Fibroblast of skin of scalp (primary cell): ENCODE data around the gene PPEF1.
"Not testable (repeated sequence)": the region's sequence is repeated elsewhere in the genome, so short reads cannot be mapped to it uniquely, and the experiment has no call there.

Source experiments
- DNase-seq: peaks from one replicate; pipeline ENCODE4 v3.0.0-alpha.2; 2013

Gene PPEF1

DNA sequence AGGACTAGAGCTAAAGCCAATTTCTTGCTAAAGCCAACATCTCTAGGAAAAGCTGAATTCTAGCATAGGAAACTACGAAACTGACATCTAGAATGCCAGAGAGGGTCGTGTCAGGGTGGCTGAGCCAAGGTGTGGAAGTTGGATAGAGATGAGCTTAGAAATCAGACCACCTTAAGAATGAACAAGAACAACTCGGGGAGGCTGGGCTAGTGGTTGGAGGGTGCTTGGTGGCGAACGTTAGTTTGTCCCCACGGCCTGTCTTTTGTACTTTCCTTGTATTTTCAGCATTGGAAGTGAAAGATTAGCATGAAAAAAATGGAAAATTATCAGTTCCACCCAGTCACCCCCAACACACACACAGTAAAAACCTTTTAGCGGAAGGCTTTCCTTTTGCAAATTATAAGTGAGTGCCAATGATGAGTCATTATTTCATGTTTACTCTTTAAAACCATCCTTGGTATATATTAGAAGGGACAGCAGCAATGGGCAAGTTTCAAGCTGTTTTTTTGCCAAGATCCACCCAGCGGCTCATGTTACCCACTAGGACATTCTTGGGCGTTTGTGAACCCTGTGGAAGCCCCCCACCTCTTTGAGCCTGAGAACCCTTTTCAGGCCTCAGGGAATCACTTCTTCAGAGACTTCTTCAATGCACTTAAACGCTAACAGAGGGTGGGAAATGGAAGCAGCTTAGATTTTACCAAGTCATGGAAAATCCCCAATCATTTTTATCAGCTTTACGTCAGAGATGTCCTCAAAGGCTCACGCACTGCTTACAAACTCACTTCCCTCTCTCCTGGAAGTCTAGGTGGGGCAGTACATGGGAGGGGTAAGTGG is 4.9 kb upstream of the PPEF1 start:
- peak; percentile 33 for DNase-seq

DNA sequence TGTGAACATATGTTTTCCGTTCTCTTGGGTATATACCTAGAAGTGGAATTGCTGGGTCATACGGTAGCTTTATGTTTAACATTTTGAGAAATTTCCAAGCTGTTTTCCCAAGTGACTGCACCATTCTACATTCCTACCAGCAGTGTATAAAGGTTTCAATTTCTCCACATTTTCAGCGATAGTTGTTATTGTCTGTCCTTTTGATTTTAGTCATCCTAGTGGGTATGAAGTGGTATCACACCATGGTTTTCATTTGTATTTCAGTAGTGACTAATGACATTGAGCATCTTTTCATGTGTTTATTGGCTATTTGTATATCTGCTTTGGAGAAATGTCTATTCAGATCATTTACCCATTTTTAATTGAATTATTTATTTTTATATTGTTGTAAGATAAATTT is 2.4 kb downstream of the PPEF1 start:
- DNase-seq, result no peak

- DNase-seq, result no peak
Observed at GRCh38 chrX:18714910-18715309, 7.5 kb downstream of the PPEF1 start.

DNA sequence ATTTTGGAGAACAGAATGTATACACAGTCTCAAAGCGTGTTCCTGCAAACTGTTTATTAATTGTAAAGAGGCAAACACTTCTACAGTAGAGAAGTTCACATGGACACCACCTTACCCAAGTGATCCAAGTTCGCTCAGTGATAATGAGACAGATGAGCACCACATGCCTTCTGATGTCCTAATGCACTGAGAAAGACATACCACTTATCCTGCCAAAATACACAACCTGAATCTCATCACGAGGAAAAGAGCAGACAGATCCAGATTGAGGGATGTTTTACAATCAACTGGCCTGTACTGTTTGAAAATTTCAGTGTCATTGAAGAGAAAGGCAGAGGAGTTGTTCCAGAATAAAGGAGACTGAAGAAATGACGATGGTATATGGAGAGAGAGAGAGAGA is 12.4 kb downstream of the PPEF1 start:
- DNase-seq, result no peak

DNA sequence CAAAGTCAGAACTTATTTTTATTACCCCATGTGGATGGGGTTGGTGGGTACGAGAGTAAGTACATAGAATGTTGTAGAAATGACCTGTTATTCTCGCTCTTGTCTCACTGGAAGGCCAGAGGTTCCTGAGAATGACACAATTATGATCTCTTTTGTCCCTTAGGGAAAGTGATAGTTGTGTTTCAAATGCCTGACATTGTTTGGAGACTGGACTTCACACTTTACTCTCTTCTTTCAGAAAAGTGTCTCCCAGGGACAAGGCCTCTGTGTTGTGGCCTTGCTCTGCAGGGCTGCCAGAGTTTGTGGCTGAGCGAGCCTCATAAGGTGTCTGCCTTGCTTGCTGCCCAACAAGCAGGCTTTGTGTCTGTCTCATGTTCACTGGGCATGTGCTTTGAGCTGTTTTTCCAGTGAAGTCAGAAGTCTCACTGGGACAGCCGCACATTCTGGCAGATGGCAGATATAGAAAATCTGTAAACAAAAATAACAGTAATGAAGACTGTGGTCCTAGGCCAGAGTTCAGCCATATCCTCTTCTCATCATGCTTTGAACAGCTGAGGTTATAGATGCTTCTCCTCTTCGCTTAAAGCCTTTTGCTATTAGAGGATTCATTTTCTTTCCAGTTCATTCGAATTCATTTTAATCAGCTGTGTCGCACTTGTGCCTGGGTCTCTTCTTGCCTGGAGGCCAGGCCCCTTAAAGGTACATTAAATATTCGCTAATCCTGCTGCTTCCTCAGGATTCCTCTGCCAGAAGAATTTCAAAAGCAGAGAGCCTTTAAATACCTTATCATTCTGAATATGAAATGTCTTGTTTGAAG is 14.4 kb downstream of the PPEF1 start:
- DNase-seq, result no peak

- DNase-seq, result no peak
Observed at GRCh38 chrX:18722500-18723071, 15.1 kb downstream of the PPEF1 start.

GRCh38 chrX:18725310-18725943 is 18.0 kb downstream of the PPEF1 start:
- no peak for DNase-seq

GRCh38 chrX:18733287-18733686 is 25.8 kb downstream of the PPEF1 start:
- no peak for DNase-seq

DNA sequence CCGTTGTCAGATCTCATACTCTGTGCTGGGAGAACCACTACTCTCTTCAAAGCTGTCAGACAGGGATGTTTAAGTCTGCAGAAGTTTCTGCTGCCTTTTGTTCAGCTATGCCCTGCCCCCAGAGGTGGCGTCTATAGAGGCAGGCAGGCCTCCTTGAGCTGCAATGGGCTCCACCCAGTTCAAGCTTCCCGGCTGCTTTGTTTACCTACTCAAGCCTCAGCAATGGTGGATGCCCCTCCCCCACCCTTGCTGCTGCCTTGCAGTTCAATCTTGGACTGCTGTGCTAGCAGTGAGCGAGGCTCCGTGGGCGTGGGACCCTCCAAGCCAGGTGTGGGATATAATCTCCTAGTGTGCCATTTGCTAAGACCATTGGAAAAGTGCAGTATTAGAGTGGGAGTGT is 32.2 kb downstream of the PPEF1 start:
- not testable (repeated sequence) for DNase-seq

- no peak for DNase-seq
Observed at GRCh38 chrX:18748499-18748898, 41.1 kb downstream of the PPEF1 start.

DNA sequence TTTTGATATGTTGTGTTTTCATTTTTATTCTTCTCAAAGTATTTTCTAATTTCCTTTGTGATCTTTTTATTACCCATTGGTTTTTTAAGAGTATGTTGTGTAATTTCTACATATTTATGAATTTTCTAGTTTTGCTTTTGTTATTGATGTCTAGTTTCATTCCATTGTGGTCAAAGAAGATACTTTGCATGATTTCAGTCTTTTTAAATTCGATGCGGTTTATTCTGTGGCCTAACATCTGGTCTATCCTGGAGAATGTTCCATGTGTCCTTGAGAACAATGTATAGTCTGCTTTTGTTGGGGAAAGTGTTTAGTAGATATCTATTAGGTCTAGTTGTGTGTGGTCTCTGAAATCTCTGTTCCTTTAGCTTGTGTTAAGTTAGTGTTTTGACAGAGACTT is 46.2 kb downstream of the PPEF1 start:
- DNase-seq, result peak; percentile 70

GRCh38 chrX:18755651-18756050 is 48.2 kb downstream of the PPEF1 start:
- DNase-seq, result no peak

DNA sequence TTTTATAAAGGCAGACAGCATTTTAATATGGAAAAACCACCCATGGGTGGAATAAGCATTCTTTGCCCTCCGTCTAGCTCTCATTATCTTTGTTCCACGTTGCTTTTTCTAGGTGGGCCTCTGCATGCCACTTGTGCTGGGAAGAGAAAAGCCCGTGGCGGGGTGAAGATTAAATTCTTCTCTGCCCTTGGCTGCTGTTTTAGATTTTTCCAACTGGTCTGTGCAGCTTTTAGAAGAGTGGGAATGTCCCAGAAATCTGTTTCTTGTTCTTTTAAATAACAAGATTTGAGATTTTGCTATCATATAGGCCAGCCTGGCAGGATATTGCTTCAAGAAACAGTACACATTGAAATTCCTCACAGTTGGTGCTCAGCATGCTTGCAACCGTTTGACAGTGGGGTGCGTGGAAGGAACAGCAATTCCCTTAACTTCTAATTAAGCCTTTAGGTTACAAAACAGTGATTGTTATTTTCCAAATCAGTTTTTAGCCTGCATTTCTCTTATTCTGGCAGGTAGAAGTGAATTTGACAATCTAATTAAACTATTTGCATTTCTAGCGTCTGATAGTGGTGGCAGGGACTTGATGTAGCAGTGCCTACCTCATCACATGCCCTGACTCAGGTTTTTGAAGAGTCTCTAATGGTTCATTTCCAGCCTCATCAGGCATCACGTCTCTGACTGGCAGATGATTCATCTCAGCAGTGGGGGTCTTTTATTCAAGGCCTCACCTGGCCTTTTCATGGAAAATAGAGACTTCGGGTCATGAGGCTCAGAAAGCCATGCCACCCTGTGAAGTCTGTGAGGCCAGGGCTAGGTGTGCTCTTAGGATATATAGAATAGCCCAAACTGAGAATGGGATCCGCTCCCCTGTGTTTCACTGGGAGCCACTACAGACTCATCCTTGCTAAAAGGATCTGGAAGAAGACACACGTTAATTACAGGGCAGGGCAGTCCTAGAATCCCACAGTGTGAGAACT is 50.8 kb downstream of the PPEF1 start:
- DNase-seq, result no peak

- DNase-seq, result no peak
Observed at GRCh38 chrX:18761750-18762149, 54.3 kb downstream of the PPEF1 start.

- not testable (repeated sequence) for DNase-seq
Observed at GRCh38 chrX:18763106-18763505, 55.7 kb downstream of the PPEF1 start.

- no peak for DNase-seq
Observed at GRCh38 chrX:18769364-18769763, 61.9 kb downstream of the PPEF1 start.

GRCh38 chrX:18769812-18770573 is 62.5 kb downstream of the PPEF1 start:
- no peak for DNase-seq

DNA sequence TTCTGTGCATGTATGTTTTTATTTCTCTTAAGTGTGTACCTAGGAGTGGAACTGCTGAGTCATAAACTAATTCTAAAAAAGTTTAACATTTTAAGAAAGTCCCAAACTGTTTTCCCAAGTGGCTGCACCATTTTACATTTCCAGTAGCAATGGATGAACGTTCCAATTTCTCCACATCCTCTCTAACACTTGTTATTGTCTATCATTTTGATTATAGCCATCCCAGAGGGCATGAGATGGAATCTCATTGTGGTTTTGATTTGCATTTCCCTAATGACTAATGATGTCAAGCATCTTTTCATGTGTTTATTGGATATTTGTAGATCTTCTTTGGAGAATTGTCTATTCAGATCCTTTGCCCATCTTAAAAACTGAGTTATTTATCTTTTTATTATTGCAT is 82.5 kb downstream of the PPEF1 start:
- peak; percentile 17 for DNase-seq

- no peak for DNase-seq
Observed at GRCh38 chrX:18792828-18793227, 85.4 kb downstream of the PPEF1 start.

DNA sequence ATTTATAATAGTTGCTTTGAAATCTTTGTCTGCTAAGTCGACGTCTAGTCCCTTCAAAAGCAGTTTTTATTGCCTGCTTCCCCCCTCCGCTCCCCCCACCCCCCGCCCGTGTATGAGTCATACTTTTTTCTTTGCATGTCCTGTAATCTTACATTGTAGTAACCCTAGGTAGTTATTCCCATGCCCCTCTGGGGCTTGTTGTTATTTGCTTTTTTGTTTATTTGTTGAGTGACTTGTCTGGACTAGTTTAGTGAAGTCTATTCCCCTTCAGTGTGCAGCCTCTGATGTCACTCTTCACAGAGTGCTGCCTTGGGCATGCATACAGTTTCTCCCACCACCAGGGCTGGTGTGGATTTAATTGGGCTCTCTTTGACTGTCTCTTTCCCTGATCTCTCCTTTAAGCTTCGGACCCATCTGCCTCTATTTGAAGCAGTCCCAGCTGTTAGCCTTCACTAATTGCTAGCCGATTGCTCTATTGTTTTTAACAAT is 86.2 kb downstream of the PPEF1 start:
- DNase-seq, result no peak

GRCh38 chrX:18797141-18797540 is 89.7 kb downstream of the PPEF1 start:
- DNase-seq, result no peak
